Testis (tissue), 2 donors: ENCODE results near the gene EPB41L4A.

Experiments used
- POLR2A ChIP-seq: fragments of 450-650 bp; IDR thresholded peaks from one replicate; pipeline ENCODE4 v1.6.1; 2017; ENCODE audit warnings: antibody characterized with exemption, mild to moderate bottlenecking, moderate library complexity
- TF ChIP-seq, protein P1 (sequence below), 3 experiments: fragments of 450-650 bp in 2 of 3; fragments of 200-600 bp in 1 of 3; sonication (generic) in 1 of 3; IDR thresholded peaks; one replicate each; pipeline ENCODE4 v1.5.1; 2016 to 2019; ENCODE audit warnings: antibody characterized with exemption in 3 of 3, mild to moderate bottlenecking in 2 of 3, moderate library complexity in 1 of 3

DNA sequence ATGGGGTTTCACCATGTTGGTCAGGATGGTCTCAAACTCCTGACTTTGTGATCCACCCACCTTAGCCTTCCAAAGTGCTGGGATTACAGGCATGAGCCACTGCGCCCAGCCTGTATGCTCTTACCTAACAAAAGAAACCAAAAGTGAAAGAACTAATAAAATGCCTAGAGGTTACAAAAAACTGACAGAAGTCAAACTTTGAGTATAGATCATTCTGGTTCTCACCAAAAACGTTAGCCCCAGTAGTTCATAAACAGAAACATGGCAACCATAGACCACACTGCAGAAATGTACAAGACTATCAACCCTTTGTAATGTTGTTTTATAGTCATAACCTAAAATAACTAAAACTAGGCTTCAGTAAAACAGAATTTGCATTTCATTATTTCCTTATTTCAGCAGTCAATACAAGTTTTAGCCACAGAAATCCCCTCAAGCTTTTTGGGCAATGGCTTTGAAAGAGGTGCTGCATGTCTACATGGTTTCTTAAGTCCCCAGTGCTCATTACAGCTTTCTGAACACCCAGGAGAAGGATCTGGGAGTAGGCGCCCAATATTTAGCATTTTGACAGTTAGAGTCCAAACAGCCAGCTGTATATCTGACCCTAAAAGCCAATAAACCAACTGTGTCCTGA lies 72.5 kb downstream of the EPB41L4A start:
- TF ChIP-seq, protein P1, sequence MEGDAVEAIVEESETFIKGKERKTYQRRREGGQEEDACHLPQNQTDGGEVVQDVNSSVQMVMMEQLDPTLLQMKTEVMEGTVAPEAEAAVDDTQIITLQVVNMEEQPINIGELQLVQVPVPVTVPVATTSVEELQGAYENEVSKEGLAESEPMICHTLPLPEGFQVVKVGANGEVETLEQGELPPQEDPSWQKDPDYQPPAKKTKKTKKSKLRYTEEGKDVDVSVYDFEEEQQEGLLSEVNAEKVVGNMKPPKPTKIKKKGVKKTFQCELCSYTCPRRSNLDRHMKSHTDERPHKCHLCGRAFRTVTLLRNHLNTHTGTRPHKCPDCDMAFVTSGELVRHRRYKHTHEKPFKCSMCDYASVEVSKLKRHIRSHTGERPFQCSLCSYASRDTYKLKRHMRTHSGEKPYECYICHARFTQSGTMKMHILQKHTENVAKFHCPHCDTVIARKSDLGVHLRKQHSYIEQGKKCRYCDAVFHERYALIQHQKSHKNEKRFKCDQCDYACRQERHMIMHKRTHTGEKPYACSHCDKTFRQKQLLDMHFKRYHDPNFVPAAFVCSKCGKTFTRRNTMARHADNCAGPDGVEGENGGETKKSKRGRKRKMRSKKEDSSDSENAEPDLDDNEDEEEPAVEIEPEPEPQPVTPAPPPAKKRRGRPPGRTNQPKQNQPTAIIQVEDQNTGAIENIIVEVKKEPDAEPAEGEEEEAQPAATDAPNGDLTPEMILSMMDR (IDR thresholded peaks at IDR 0.05): no peak
- TF ChIP-seq POLR2A: no peak
